Liver (tissue), 9 donors: ENCODE results near the gene PTGES. TPM values are rescaled to one million over a fixed set of nuclear protein-coding genes. Genes with fewer than 3 reads are reported as not detected.
"Not testable (repeated sequence)": the region's sequence is repeated elsewhere in the genome, so short reads cannot be mapped to it uniquely, and the experiment has no call there.

Source experiments
- DNase-seq: peaks from one replicate; pipeline ENCODE4 v3.0.0-alpha.2; 2017; ENCODE audit warnings: low spot score
- H3K27ac ChIP-seq, 2 donors: one replicate each; pipeline ENCODE4 v1.7.0; 2013; ENCODE audit warnings: inconsistent platforms in 2 of 2, low read length in 2 of 2, control low read depth in 1 of 2, low read depth in 1 of 2, mild to moderate bottlenecking in 1 of 2
- H3K27me3 ChIP-seq, 4 donors: one replicate each; pipeline versions ENCODE4 v1.6.1 to v1.7.0; 2013; ENCODE audit warnings: low read length in 3 of 4, inconsistent platforms in 1 of 4, mild to moderate bottlenecking in 1 of 4, moderate library complexity in 1 of 4; ENCODE audit not compliant: control insufficient read depth in 4 of 4, insufficient read depth in 4 of 4
- H3K36me3 ChIP-seq, 4 donors: one replicate each; pipeline versions ENCODE4 v1.6.1 to v1.7.0; 2013; ENCODE audit warnings: low read length in 3 of 4, mild to moderate bottlenecking in 3 of 4, low read depth in 1 of 4, moderate library complexity in 1 of 4; ENCODE audit not compliant: control insufficient read depth in 4 of 4, insufficient read depth in 3 of 4
- H3K4me1 ChIP-seq, 4 donors: one replicate each; pipeline versions ENCODE4 v1.6.1 to v1.7.0; 2013; ENCODE audit warnings: low read length in 3 of 4, mild to moderate bottlenecking in 3 of 4, moderate library complexity in 1 of 4; ENCODE audit not compliant: control insufficient read depth in 4 of 4, insufficient read depth in 4 of 4
- H3K4me3 ChIP-seq, 3 donors: one replicate each; pipeline versions ENCODE4 v1.6.1 to v1.7.0; 2013; ENCODE audit warnings: low read length in 3 of 3, control low read depth in 1 of 3, low read depth in 1 of 3, mild to moderate bottlenecking in 1 of 3
- H3K9ac ChIP-seq, 2 donors: one replicate each; pipeline ENCODE4 v1.7.0; 2013; ENCODE audit warnings: low read length in 2 of 2, mild to moderate bottlenecking in 2 of 2, moderate library complexity in 2 of 2, control low read depth in 1 of 2, low read depth in 1 of 2
- H3K9me3 ChIP-seq, 4 donors: one replicate each; pipeline versions ENCODE4 v1.6.1 to v1.7.0; 2013; ENCODE audit warnings: low read length in 3 of 4; ENCODE audit not compliant: control insufficient read depth in 4 of 4
- EGR1 ChIP-seq, 2 donors: IDR thresholded peaks; 2 replicates each; pipeline ENCODE4 v1.6.1; 2016 to 2018; ENCODE audit warnings: antibody characterized with exemption in 2 of 2, low read depth in 2 of 2
- FOXA1 ChIP-seq: IDR thresholded peaks from 2 replicates; pipeline ENCODE4 v1.6.1; 2016; ENCODE audit warnings: antibody characterized with exemption
- FOXA2 ChIP-seq: IDR thresholded peaks from 2 replicates; pipeline ENCODE4 v1.6.1; 2016; ENCODE audit warnings: antibody characterized with exemption
- HNF4A ChIP-seq, 2 donors: conservative IDR thresholded peaks; 2 replicates each; pipeline ENCODE4 v1.6.1; 2016; ENCODE audit warnings: antibody characterized with exemption in 2 of 2, mild to moderate bottlenecking in 2 of 2
- HNF4G ChIP-seq: IDR thresholded peaks from 2 replicates; pipeline ENCODE4 v1.6.1; 2016; ENCODE audit warnings: antibody characterized with exemption
- JUND ChIP-seq, 2 donors: IDR thresholded peaks; 2 replicates each; pipeline ENCODE4 v1.6.1; 2016; ENCODE audit warnings: antibody characterized with exemption in 2 of 2
- NR2F2 ChIP-seq: IDR thresholded peaks from 2 replicates; pipeline ENCODE4 v1.6.1; 2016; ENCODE audit warnings: antibody characterized with exemption
- RAD21 ChIP-seq, 2 donors: IDR thresholded peaks; 2 replicates each; pipeline ENCODE4 v1.6.1; 2016; ENCODE audit warnings: antibody characterized with exemption in 2 of 2, mild to moderate bottlenecking in 2 of 2
- RXRA ChIP-seq, 2 donors: IDR thresholded peaks; 2 replicates each; pipeline ENCODE4 v1.6.1; 2017 to 2018; ENCODE audit warnings: antibody characterized with exemption in 2 of 2, mild to moderate bottlenecking in 1 of 2
- SP1 ChIP-seq: IDR thresholded peaks from 2 replicates; pipeline ENCODE4 v1.6.1; 2018; ENCODE audit warnings: antibody characterized with exemption, mild to moderate bottlenecking
- TAF1 ChIP-seq: conservative IDR thresholded peaks from 2 replicates; pipeline ENCODE4 v1.6.1; 2016; ENCODE audit warnings: antibody characterized with exemption, mild to moderate bottlenecking
- YY1 ChIP-seq: IDR thresholded peaks from 2 replicates; pipeline ENCODE4 v1.6.1; 2016; ENCODE audit warnings: antibody characterized with exemption, mild to moderate bottlenecking
- WGBS: extraction: QIAGEN DNeasy Blood & Tissue Kit; methylation state at CpG from one replicate; pipeline ENCODE4 v1.1.7; 2013; 5-methylcytosine and 5-hydroxymethylcytosine counted together
- polyA plus RNA-seq, 2 donors: library from polyadenylated mRNA; stranded (reverse) in 1 of 2; unstranded in 1 of 2; fragments of 200-250 nt in 1 of 2; fragments of >200 nt in 1 of 2; fragmentation: Nextera tagmentation in 1 of 2; extraction: Ambion mirVana in 1 of 2; gene quantifications; one replicate each; pipeline versions ENCODE4 v1.2.1 to v1.2.3, GENCODE V29; 2013 to 2015
- total RNA-seq, 2 donors: library from RNA; depleted of rRNA; stranded (reverse); fragments of >200 nt; gene quantifications; one replicate each; pipeline ENCODE4 v1.2.3, GENCODE V29; 2014
- TF ChIP-seq, protein P1 (sequence below): IDR thresholded peaks from 2 replicates; pipeline ENCODE4 v1.6.1; 2016; ENCODE audit warnings: antibody characterized with exemption, mild to moderate bottlenecking
- TF ChIP-seq, protein P2 (sequence below): IDR thresholded peaks from 2 replicates; pipeline ENCODE4 v1.6.1; 2016; ENCODE audit warnings: antibody characterized with exemption
- TF ChIP-seq, protein P3 (sequence below): IDR thresholded peaks from 2 replicates; pipeline ENCODE4 v1.6.1; 2016; ENCODE audit warnings: antibody characterized with exemption
- TF ChIP-seq, protein P4 (sequence below): fragments of 150-350 bp; IDR thresholded peaks from 2 replicates; pipeline ENCODE4 v1.5.1; 2017; ENCODE audit warnings: improper control_type of control experiment, low read depth, low read length; ENCODE audit not compliant: missing input control
- donor health status: healthy.
- donor health status: healthy.
- donor health status: healthy.
- donor health status: healthy.
- donor health status: healthy.

Gene PTGES
- total and polyA plus RNA-seq, 4 donors = 0.07 to 0.47 (median 0.17) TPM; not detected in 1

DNA sequence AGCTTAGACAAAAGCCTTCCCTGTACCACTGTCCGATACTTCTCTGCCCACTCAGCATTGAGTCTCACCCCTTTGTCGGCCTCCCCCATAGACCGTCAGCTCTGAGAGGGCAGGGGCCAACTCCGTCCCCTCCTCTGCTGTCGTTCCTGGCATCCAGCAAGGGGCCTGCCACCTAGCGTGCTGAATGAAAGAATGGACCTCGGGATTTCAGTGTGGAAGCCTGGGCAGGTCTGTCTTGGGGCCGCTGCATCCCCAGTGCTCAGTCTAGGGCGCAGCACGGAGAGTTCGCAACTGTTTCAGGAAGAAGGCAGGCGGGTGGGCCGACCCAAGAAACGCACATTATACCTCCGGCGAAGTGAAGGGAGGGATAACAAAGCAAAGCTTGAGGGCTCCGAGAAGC is 48.7 kb upstream of the PTGES start (continued):
- TF ChIP-seq, protein P1, sequence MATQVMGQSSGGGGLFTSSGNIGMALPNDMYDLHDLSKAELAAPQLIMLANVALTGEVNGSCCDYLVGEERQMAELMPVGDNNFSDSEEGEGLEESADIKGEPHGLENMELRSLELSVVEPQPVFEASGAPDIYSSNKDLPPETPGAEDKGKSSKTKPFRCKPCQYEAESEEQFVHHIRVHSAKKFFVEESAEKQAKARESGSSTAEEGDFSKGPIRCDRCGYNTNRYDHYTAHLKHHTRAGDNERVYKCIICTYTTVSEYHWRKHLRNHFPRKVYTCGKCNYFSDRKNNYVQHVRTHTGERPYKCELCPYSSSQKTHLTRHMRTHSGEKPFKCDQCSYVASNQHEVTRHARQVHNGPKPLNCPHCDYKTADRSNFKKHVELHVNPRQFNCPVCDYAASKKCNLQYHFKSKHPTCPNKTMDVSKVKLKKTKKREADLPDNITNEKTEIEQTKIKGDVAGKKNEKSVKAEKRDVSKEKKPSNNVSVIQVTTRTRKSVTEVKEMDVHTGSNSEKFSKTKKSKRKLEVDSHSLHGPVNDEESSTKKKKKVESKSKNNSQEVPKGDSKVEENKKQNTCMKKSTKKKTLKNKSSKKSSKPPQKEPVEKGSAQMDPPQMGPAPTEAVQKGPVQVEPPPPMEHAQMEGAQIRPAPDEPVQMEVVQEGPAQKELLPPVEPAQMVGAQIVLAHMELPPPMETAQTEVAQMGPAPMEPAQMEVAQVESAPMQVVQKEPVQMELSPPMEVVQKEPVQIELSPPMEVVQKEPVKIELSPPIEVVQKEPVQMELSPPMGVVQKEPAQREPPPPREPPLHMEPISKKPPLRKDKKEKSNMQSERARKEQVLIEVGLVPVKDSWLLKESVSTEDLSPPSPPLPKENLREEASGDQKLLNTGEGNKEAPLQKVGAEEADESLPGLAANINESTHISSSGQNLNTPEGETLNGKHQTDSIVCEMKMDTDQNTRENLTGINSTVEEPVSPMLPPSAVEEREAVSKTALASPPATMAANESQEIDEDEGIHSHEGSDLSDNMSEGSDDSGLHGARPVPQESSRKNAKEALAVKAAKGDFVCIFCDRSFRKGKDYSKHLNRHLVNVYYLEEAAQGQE = no peak
- TF ChIP-seq SP1 (no peak), JUND (IDR thresholded peaks at IDR 0.05) (no peak), HNF4A (conservative IDR thresholded peaks at IDR 0.05) (no peak), YY1 (no peak), RXRA (IDR thresholded peaks at IDR 0.05) (no peak), FOXA2 (no peak), TAF1 (no peak), RAD21 (IDR thresholded peaks at IDR 0.05) (no peak), EGR1 (IDR thresholded peaks at IDR 0.05; ENCODE audit: low read depth in 2 of 2) (no peak)

DNA sequence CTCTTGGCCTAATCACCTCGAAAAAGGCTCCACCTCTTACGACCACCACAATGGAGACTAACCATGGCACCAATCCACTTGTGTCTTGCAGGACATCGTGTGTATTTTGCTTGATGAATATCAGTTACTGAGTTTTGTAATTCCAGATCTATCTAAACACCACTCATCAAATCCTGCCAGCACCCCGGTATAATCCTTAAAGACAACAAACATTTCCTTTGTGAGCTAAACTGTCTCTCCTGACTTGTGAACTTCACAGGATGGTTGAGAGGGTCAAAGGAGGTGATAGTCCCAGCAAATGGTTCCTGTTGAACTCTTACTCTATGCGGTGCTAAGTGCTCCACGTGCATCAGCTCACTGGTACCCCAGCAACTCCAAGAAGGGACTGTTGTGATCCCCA is 46.1 kb upstream of the PTGES start:
- TF ChIP-seq, protein P2, sequence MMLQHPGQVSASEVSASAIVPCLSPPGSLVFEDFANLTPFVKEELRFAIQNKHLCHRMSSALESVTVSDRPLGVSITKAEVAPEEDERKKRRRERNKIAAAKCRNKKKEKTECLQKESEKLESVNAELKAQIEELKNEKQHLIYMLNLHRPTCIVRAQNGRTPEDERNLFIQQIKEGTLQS = no peak
- TF ChIP-seq, protein P3, sequence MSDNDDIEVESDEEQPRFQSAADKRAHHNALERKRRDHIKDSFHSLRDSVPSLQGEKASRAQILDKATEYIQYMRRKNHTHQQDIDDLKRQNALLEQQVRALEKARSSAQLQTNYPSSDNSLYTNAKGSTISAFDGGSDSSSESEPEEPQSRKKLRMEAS = no peak
- TF ChIP-seq, protein P4, sequence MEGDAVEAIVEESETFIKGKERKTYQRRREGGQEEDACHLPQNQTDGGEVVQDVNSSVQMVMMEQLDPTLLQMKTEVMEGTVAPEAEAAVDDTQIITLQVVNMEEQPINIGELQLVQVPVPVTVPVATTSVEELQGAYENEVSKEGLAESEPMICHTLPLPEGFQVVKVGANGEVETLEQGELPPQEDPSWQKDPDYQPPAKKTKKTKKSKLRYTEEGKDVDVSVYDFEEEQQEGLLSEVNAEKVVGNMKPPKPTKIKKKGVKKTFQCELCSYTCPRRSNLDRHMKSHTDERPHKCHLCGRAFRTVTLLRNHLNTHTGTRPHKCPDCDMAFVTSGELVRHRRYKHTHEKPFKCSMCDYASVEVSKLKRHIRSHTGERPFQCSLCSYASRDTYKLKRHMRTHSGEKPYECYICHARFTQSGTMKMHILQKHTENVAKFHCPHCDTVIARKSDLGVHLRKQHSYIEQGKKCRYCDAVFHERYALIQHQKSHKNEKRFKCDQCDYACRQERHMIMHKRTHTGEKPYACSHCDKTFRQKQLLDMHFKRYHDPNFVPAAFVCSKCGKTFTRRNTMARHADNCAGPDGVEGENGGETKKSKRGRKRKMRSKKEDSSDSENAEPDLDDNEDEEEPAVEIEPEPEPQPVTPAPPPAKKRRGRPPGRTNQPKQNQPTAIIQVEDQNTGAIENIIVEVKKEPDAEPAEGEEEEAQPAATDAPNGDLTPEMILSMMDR = no peak
- no peak for TF ChIP-seq FOXA2
- TF ChIP-seq NR2F2 = no peak
- TF ChIP-seq SP1 = no peak
- no peak for TF ChIP-seq JUND (IDR thresholded peaks at IDR 0.05)
- TF ChIP-seq FOXA1 = no peak
- no peak for TF ChIP-seq HNF4G
- no peak for TF ChIP-seq YY1
- TF ChIP-seq EGR1 (IDR thresholded peaks at IDR 0.05; ENCODE audit: low read depth in 2 of 2) = no peak
- TF ChIP-seq RXRA (IDR thresholded peaks at IDR 0.05) = no peak
- no peak for TF ChIP-seq RAD21 (IDR thresholded peaks at IDR 0.05)
- TF ChIP-seq, protein P1 = no peak
- no peak overlapping the region for H3K9ac ChIP-seq
- H3K9me3 ChIP-seq = no peaks in the 10 kb centered on the region
- no peaks in the 10 kb centered on the region for H3K27me3 ChIP-seq
- no peak for DNase-seq
- WGBS = 47% methylated on average over 6 of the region's 6 CpGs
- H3K27ac ChIP-seq = no peak overlapping the region
- H3K4me3 ChIP-seq = no peak overlapping the region
- H3K36me3 ChIP-seq = no peaks in the 10 kb centered on the region
- H3K4me1 ChIP-seq = peaks cover 2 to 6% (median 4%) of the 10 kb centered on the region in 4 donors

DNA sequence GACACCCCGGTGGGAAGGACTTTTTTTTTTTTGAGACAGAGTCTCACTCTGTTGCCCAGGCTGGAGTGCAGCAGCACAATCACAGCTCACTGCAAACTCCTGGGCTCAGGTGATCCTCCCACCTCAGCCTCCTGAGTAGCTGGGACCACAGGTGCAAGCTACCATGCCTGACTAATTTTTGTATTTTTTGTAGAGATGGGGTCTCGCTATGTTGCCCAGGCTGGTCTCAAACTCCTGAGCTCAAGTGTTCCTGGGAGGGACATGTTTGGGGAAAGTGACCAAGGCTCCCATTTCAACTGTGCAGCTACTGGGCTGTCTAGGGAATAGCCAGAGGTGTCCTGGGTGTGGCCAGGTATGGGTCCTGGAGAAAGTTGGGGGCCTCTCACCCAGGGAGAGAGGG is 43.2 kb upstream of the PTGES start:
- not testable (repeated sequence) for H3K27me3 ChIP-seq, H3K9ac ChIP-seq, H3K9me3 ChIP-seq, H3K4me1 ChIP-seq, H3K36me3 ChIP-seq, H3K27ac ChIP-seq, H3K4me3 ChIP-seq, DNase-seq
- WGBS = 80% methylated on average over 2 of the region's 2 CpGs
